GM18909 (cell line): ENCODE measurements around the gene ABCF2.

Experiments used
- ATAC-seq: cut with Tn5 transposase; IDR thresholded peaks from one replicate; pipeline ENCODE4 v1.9.1; 2021; ENCODE audit warnings: mild to moderate bottlenecking; ENCODE audit not compliant: unreplicated experiment, poor library complexity

Gene ABCF2

GRCh38 chr7:151254316-151254715, 27.3 kb upstream of the ABCF2 start:
- no peak for ATAC-seq

GRCh38 chr7:151252961-151253711, 26.1 kb upstream of the ABCF2 start:
- ATAC-seq: no peak

GRCh38 chr7:151252561-151252835, 25.5 kb upstream of the ABCF2 start:
- no peak for ATAC-seq

DNA sequence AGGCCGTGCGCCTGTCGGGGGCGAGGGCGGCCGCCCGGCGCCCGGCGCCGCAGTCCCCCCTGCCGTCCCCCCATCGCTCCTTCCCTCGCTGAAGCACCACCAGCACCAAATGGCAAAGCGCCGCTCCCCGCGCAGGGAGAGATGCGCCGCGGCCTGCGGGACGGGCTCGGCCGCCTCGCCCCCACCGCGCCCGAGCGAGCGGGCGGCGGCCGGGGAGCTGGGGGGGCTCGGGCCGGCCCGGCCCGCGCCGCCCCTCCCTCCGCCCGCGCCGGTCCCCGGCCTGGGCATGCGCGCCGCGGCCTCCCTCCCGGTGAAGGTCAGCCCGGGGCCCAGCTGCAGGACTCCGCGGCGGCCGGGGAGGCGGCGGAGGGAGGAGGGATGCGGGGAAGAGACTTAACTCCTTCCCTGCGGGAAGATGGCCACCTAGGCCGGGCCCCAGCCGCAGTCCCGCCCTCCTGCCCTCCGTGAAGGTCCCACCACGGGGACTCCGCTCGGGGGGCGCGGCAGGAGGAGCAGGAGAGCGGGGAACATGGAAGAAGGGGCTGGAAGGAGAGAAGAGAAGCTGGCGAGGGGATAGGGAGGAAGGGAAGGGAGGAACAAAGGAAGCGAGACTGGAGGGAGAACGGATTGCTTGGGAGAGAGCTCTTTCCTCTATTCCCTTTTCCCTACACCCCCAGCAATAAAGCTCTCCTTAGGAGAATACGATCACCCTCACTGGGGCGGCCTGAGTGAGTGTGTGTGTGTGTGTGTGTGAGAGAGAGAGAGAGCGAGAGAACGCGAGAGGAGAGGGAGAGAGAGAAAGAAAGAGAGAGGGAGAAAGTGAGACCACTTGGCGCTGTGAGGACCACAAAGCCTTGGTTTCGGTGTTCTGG, 24.9 kb upstream of the ABCF2 start:
- ATAC-seq: no peak

DNA sequence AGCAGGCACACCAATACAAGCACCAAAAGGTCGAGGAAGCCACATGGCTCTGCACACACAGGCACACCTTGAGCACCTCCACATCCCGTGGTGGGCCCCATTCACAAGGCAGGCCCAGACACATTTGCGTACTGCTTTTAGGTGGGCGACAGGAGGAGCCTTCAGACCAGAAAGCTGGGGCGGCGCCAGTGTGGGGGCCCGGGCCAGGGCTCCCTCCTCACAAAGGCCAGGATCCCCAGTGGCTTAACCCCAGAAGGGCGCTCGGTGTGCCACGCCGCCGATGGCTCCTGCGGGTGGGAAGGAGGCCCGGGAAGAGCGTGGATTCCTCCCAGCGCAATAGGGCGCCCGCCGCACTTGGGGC, 24.3 kb upstream of the ABCF2 start:
- no peak for ATAC-seq

- no peak for ATAC-seq
Observed at GRCh38 chr7:151250181-151251132, 23.5 kb upstream of the ABCF2 start.

GRCh38 chr7:151249732-151250072, 22.7 kb upstream of the ABCF2 start:
- ATAC-seq: no peak

GRCh38 chr7:151249034-151249731, 22.2 kb upstream of the ABCF2 start:
- ATAC-seq: no peak

DNA sequence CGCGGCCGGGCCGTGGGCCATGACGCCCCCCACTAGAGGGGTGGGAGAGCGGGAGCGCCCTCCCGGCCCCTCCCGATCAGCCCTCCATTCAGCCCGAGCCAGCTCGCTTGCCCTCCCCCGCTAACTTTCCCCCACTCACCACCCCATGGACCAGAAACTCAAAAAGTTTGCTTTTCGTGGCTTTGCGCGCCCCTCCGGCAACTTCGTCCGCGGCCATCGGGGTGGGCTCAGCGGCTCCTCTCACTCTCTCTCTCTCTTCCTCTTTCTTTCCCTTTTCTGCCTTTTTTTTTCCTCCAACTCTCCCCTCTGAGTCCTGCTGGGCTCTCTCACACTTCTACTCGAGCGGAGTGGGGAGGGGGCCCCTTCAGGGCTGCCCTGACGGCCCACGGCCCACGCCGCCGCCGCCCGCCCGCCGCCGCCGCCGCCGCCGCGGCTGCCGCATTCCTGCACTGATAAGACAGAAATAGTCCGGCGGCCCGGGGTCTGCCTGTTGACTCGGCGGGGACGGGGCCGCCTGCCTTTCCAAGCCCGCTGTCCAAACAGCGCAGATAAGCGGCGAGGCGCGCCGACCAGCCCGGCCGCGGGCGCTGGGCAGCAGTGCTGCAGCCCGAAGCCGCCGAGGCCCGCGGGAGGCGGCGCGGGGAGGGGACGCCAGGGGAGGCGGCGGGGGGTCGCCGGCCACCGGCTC, 21.5 kb upstream of the ABCF2 start, which contains the start of gene SMARCD3:
SMARCD3 (minus strand) TSS at position 349 of the 688 bp plus-strand sequence; CDS start at position 217, 132 bp downstream.
- ATAC-seq: no peak

DNA sequence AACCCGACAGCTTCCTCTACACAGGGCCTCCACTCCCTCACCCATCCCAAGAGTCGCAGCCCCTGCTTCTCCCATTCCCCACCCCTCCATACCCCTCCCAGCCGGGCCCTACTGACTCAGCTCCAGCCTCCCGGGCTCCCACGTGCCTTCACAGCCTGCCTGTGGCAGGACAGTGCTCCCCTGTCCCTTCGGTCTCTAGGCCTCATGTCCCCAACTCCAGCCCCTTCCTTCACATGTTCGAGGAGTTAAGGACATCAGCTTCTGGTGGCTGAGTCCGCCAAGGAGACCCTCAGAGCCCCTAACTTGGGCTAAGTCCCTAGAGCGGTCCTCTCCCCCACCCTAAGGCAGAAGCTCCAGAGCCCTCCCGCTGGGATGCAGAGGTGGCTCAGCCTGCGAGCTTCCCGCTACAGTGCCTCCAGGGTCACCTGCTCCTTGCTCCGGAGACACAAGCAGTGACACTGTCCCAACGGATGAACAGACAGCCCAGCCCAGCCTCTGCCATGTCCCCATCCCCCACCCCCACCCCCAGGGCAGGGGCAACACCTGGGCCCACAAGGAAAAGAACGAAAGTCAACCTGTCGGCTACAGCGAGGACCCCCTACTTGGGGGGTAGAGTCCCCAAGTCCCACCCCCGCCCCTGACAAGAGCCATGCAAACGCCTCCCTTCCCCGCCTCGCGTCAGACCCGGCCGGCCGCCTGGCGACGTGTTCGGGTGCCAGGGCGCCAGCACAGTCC, 20.8 kb upstream of the ABCF2 start:
- ATAC-seq: no peak

- ATAC-seq: no peak
Observed at GRCh38 chr7:151246851-151247580, 20.0 kb upstream of the ABCF2 start.

- ATAC-seq: no peak
Observed at GRCh38 chr7:151246102-151246850, 19.3 kb upstream of the ABCF2 start.

DNA sequence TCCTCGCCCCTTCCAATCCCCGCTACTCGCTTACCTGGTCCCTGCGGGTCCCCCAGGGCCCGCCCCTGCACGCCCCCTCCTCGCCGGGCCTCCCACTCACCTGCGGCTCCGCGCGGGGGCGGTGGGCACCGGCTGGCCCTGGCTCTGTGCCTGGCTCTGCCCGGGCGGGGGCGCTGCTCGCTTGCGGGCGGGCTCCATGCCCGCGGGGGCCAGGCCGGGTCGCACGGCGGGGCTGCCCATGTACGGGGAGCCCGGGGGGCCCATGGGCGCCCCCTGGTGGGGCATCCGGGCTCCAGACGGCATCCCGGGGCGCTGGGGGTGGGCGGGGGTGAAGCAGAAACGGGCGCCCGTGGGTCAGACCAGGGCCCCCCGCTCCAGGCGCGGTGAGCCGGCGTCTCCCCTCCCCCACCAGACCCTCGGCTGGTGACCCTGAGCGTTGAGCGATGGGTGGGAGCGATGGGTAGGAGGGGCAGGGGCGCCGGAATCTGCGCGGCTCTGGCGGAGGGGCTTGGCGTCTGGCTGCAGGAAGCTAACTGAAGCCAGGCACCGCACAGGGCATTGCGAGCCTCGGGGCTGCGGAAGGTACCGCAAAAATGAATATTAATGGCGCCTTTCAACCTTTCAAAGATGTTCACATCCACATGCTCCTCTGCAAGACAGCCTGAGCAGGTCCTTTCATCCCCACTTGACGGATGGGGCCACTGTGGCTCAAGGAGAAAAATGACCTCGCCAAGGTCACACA, 18.5 kb upstream of the ABCF2 start:
- peak; percentile 46 for ATAC-seq

GRCh38 chr7:151244841-151245346, 17.9 kb upstream of the ABCF2 start:
- no peak for ATAC-seq

DNA sequence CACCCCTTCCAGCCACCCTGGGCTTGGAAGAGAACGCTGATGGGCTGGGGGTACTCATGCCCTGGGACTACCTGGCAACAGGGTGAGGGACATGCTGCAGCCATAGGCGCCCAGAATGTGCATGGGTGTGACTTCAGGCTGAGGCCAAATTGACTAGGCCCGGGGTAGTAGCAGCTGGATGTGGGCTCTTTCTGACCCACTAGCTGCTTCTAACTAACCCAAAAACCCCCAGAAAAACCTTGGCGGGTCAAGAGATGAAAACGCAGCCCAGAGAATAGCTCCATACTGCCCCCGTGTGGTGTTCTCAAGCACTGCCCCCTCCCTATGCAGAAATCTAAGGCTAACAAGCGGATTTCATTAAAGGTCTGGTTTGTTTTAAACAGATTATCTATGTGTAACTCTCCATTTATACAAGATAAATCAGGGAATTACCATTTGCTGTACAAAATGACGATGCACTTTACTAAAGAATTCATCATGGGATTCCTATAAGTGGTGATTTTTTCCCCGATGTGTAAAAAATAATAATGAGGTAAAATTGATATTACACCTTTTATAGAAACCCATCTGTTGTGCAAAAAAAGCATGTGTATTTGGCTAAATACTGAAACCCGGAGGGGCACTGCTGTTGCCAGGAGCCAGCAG, 17.3 kb upstream of the ABCF2 start:
- ATAC-seq: no peak
